KOPT-K1 (cell line): Measurements from ENCODE around the gene ZDHHC11.
"Not testable (repeated sequence)": the region's sequence is repeated elsewhere in the genome, so short reads cannot be mapped to it uniquely, and the experiment has no call there.

ENCODE experiments used
- H3K27ac ChIP-seq: fragments of 200-600 bp; sonication (generic); 2 replicates; pipeline ENCODE4 v1.5.1; 2016; ENCODE audit warnings: antibody characterized with exemption, mild to moderate bottlenecking, low read depth, low read length; ENCODE audit not compliant: poor library complexity, severe bottlenecking
- H3K36me3 ChIP-seq: fragments of 200-600 bp; sonication (generic); 2 replicates; pipeline ENCODE4 v1.5.1; 2017; ENCODE audit warnings: antibody characterized with exemption, mild to moderate bottlenecking, low read length, moderate library complexity; ENCODE audit not compliant: insufficient read depth
- H3K9me3 ChIP-seq: fragments of 200-600 bp; sonication (generic); 2 replicates; pipeline ENCODE4 v1.5.1; 2017; ENCODE audit warnings: antibody characterized with exemption, low read length, mild to moderate bottlenecking; ENCODE audit not compliant: insufficient read depth, poor library complexity, severe bottlenecking

ZDHHC11 gene

DNA sequence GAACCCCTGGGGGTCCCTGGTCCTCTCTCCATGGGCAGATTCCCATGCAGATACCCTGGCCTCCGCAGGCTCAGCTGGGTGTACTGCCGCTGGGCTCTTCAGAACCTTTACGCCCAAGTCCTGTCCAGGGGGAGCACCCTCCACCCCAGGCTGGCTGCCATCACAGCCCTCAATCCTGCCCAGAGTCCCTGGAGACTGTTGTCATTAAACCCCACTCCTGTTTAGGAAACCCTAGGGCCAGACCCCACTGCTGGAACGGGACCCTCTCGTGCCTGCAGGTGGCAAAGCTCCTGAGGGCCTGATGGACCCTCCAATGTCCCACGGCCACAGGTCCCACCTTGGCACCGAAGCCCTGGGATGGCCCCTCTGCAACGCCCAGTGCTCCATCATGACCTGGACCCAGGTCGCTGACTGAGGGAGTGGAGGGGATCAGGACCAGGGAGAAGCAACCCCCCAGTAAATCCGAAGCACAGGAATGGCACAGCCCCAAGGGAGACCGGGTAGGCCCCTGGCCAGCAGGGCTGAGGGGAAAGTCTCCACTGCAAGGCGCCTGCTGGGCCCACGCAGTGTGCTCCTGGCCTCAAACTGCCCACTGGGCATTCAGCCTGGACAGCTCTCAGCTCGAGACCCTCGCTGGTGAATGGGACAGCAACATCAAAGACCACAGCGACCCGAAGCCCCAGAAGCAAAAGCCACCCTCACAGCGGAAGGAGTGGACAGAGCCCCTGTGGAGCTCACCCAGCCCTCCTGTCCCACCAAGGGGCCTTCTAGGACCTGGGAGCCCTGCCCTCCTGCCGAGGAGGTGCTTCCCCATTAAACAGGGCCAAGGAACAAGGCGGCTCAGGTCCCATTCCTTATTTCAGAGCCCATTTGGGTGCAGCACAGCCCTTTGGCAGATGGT is 74.6 kb downstream of the ZDHHC11 start:
- no peaks in the 10 kb centered on the region for H3K36me3 ChIP-seq
- H3K9me3 ChIP-seq, result no peaks in the 10 kb centered on the region
- no peak overlapping the region for H3K27ac ChIP-seq

DNA sequence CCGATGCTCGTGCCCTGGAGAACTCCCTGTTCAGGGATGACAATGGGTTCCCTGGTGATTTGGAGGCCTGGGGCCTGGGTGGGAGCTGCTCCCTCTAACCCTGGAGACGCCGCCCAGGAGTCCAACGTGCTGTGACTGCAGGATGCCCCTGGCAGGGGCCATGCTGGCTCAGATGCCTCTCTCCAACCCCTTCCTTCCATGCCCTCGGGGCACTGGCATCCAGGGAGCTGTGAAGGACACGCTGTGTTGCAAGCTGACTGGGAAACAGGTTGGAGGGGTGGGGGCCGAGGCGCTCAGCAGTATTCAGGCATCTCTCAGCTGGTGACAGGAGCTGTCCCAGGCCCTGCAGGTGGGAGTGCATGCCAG is 75.2 kb downstream of the ZDHHC11 start:
- not testable (repeated sequence) for H3K36me3 ChIP-seq, H3K9me3 ChIP-seq, H3K27ac ChIP-seq

DNA sequence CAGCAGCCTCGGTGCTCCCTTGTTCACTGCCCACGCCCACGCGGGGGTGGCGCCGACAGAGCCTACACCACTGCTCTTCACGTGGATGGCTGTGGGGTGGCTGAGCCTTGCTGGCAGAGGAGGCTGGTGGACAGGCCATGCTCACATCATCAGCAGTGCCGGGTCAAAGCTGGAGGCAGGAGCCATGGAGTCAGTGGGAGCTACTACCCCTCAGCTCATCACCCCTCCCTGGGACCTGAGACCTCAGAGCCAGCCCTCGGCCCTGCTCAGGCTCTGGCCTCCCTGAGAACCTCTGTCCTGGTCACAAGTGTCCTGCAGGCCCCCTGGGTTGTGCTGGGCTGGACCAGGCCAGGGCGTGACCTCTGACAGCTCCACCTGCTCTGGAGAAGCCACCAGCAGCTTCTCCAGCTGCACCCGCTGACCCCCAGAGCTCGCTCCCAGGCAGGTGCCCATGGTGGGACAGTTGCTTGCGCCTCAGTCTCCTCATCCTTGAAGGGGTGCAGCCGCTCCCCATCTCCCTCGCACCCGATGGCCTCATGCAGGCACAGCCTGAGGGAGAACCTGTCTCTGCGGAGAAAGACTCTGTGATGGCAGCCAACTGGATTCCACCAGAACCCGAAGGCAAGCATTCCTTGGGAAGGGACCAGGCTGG is 75.8 kb downstream of the ZDHHC11 start:
- H3K36me3 ChIP-seq, result not testable (repeated sequence)

DNA sequence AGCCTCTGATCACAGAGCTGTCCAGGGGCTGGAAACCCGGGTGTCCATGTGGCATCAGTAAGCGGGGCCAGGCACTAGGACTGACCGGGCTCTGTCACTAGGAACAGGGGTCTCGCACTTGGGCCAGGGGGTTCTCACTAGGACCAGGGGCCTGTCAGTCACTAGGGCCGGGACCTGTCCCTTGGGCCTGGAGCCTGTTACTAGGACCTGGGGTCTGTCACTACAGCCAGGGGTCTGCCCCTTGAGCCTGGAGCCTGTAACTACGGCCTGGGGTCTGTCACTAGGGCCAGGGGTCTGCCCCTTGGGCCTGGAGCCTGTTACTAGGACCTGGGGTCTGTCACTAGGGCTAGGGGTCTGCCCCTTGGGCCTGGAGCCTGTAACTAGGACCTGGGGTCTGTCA is 76.5 kb downstream of the ZDHHC11 start:
- H3K9me3 ChIP-seq, H3K27ac ChIP-seq, H3K36me3 ChIP-seq: not testable (repeated sequence)

More for the DNA sequence above, 75.8 kb downstream of the ZDHHC11 start:
- not testable (repeated sequence) for H3K27ac ChIP-seq, H3K9me3 ChIP-seq

DNA sequence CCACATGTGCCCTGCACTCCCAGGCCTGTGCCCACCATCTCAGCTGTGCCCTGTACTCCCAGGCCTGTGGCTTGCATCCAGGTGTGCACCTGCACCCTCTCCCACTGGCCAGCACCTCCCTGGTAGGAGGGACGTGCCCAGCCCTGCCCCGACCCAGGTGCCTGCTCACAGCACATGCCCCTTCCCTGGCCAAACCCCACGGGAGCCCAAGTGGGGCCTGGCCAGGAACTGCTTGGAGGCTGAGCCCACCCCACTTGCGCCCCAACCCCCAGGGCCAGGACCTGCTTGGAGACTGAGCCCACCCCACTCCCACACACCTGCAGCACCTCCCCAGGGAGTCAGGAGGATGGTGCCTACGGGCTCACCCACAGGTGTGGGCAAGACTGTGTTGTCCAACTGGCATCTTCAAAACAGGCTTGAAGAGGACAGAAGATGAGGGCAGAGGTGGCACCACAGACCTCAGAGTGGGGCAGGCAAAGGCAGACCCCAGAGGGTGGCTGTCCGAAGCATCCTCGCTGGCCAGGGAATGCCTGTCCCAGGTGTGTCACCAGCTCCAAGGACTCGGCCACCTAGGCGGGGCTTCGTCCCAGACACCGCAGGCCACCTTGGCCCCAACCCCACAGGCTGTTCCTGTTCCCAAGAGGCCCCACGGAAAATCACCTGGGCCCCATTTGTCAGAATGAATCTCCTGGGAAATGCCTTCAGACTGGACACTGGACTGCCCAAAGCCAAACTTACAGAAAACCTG is 77.1 kb downstream of the ZDHHC11 start:
- Histone ChIP-seq H3K9me3 (no peaks in the 10 kb centered on the region), H3K36me3 (no peaks in the 10 kb centered on the region), H3K27ac (no peak overlapping the region)

DNA sequence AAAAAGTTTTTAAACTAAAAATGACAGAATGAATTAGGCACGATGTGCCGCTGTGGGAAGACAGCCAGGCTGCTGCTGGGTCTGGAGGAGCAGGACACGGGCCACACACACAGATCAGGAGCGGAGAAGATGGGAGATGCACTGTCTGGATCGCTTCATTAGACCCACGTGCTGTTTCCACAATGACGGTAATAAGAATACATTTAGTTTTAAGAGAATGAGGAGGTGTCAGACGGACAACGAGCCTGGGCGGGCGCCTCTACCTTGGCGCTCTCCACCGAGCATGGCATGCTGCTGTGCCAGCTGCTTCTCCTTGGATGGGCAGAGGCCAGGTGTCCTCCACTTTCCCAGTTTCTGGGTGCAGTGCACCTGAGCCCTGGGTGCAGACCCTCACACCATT is 77.9 kb downstream of the ZDHHC11 start:
- H3K9me3 ChIP-seq, H3K36me3 ChIP-seq, H3K27ac ChIP-seq: not testable (repeated sequence)

DNA sequence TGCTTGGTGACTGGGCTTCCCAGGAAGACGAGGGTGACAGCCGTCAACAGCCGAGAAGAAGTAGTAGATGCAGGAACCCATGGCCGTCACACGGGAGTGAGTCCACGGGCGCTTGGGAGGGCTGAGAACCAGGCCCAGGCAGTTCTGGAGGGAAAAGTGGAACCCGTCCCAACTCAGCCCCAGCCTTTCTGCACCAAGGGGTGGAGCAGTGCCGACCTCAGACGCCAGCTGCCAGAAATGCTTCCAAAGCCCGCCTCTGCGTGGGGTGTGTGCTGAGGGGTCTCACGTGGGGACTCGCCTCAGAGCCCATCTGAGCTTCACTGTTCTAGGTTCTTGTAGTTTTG is 78.3 kb downstream of the ZDHHC11 start:
- H3K9me3 ChIP-seq, H3K36me3 ChIP-seq: not testable (repeated sequence)

DNA sequence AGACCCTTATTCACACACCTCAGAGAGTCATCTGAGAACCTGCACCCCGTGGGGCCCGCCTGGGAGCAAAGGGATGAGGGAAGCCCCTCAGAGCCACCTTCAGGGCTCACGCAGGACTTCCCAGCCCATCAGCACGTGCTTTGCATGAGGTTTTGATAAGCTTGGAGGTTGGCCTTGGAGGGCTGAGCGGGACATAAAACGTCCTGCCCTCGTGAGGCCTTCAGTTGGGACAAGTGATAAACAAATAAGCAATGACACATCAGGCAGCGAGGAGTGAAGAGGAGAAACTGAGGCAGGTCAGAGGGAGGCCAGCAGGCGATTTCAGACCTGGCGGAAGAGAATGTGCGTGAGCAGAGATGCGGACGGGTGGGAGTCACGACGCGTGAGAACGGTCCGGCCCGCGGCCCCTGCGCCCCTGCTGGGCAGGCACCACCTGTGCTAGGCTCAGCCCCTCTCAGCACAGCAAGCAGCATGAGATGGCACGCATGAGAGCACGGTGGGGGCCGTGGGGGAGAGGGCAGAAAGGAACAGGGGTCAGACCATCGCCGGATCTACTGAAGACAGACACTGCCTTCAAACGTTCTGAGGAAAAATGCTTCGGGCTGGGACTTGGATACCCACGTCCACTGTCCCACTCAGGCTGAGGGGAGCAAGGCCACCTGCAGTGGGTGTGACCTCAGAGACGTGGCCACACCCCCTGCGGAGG is 78.8 kb downstream of the ZDHHC11 start:
- H3K27ac ChIP-seq, H3K9me3 ChIP-seq, H3K36me3 ChIP-seq: not testable (repeated sequence)

More for the DNA sequence above, 78.3 kb downstream of the ZDHHC11 start:
- not testable (repeated sequence) for H3K27ac ChIP-seq

DNA sequence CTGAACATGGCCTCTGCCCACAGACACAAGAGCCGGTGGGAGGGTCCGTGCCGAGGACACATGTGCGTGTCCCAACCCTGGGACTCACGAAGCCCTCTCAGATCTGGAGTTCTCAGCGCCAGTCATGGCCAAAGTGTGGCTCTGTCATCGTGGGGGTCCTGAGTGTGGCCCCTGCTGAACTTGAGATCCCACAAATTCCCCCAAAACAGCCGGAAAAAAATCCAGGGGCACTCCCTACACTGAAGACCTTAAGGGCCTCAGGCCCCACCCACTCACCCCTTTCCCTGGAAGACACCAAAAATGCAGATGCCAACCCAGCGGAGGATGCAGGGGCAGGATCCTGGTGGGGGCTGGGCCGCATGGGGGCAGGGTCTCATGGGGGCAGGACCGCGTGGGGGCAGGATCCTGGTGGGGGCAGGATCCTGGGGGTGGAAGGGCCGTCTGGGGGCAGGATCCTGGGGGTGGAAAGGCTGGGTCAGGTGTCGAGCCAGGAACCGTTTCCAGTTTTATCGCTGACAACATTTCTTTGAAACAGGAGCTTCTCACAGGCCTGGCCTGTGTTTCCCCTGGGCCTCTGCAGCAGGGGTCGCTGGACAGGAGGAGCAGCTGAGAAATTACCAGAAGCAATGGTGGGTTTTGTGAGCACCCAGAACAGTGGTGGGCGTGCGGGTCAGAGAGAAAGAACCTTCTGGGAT is 79.6 kb downstream of the ZDHHC11 start:
- not testable (repeated sequence) for H3K27ac ChIP-seq, H3K9me3 ChIP-seq, H3K36me3 ChIP-seq

DNA sequence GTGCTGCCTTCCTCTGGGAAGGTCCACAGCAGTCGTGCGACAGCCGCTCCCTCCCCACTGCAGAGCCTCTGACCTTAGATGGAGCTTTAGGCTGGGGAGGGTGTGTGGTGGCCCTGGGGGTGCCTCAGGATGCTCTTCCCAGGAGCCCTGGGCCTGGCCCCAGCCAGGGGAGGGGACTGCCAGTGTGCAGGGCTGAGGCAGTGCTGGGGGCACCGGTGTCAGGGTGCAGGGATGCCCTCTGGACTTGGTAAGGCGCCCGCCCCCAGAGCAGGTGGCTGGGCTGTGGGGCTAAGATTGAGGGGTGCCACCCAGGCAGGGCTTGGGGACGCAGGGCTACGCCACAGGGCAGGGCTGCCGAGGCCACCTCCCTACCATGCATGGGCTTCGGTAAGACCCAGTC is 80.2 kb downstream of the ZDHHC11 start:
- H3K27ac ChIP-seq, H3K36me3 ChIP-seq, H3K9me3 ChIP-seq: not testable (repeated sequence)

DNA sequence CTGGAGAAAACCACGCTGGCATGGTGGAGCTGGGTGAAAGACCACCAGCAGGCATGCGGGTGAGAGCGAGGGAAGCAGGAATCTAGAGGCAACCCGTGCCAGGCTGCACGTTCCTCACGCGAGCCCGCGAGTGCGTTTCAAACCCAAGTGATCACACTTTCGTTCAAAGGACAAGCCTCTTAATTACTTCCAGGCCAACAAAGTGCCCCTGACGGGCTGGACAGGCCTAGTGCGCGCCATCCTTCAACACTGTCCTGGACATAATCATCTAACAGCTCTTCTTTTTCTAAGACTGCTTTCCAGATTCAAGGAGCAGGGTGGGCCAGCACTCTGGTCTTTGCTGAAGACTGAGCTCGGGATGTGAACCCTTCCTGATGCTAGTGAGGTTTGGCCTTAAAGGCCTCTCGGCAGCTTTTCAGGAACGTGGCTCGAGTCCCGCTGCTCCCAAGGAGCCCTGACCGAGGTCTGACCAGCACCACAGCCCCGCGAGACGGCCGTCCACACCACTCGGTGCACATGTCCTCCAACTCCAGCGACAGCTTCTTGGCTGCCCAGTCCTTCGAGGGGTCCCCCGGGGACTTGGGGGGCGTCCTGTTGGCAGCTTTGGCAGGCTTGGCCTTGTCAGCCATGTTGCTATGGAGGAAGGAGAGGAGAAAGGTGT is 81.2 kb downstream of the ZDHHC11 start:
- H3K27ac ChIP-seq, H3K9me3 ChIP-seq, H3K36me3 ChIP-seq: not testable (repeated sequence)

DNA sequence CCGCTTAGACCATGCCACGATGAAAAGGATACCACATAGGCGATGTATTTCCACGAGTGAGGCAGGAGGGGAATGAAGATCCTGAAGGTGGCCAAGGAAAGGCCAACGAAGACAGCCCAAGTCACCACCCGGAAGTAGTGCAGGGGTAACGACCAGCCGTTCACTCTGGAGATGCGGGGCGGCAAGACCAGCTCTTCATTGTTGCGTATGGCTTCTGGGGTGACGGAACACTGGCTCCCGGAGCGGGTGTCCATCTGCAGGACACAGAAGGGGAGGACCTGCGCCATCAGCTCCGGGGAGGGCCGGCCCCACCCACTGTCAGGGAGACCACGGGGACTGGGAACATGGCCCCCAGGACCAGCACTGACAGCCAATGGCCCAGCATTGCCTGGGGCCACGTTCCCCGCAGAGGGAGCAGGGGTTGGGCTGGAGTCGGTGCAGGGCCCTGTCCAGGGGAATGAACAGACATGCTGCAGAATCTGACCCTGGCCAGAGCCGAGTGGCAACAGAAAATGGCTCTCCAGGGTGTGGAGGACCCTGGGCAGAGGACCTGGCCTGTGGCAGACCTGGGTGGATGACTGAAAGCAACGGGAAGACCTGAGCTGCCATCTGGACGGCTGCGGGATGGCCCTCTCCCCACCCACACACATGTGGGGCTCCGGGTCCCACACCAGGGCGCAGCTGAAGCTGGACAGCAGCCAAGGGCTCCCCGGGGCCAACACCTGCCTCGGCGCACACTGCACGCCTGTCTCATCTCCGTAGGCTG is 83.9 kb downstream of the ZDHHC11 start:
- Histone ChIP-seq H3K27ac (no peak overlapping the region), H3K36me3 (no peaks in the 10 kb centered on the region), H3K9me3 (no peaks in the 10 kb centered on the region)

DNA sequence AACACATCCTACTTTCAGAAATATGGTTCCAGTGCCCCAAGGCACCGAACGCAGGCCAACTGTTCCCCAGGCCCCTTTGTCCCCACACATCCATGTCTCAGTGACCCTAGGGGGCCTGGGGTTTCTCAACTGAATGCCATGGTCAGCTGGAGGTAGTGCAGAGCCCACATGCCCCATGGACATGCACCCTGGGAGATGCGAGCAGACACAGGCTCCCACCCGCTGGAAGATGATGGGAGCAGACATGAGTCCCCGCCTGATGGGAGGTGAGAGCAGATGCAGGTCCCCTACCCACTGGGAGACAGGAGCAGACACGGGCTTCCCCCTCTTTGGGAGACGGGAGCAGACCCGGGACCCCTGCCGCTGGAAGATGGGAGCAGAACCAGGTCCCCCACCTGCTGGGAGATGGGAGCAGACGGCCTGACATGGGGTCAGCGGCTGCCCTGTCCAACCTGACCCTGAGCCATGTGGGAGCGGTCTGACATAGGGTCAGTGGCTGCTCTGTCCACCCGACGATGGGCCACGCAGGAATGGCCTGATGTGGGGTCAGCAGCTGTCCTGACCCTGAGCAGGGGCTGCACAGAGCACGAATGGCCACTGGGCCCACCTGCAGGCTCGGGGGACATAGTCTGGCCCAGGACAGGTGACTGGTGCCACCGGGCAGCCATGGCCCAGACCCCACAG is 84.7 kb downstream of the ZDHHC11 start:
- H3K27ac ChIP-seq, result no peak overlapping the region
- H3K9me3 ChIP-seq, result no peaks in the 10 kb centered on the region
- H3K36me3 ChIP-seq, result no peaks in the 10 kb centered on the region
